K562 (cell line): ENCODE results near the gene ZFYVE1.

ENCODE experiments used
- E2F8 ChIP-seq: fragments of 450-650 bp; IDR thresholded peaks from 2 replicates; pipeline ENCODE4 v1.7.1; 2018; ENCODE audit warnings: mild to moderate bottlenecking, low read depth; ENCODE audit not compliant: partially characterized antibody
- EP300 ChIP-seq: IDR thresholded peaks from 2 replicates; pipeline ENCODE4 v1.6.1; 2012; ENCODE audit warnings: low read length, improper control_type of control experiment
- FOXO4 ChIP-seq: fragments of 450-650 bp; formaldehyde crosslinking; IDR thresholded peaks from 2 replicates; pipeline ENCODE4 v1.4.0; 2020; ENCODE audit warnings: mild to moderate bottlenecking, moderate library complexity
- HNRNPL ChIP-seq: fragments of 200-400 bp; formaldehyde crosslinking; IDR thresholded peaks from 2 replicates; pipeline ENCODE4 v1.6.1; 2017; ENCODE audit warnings: low read depth, mild to moderate bottlenecking, low read length
- KLF13 ChIP-seq: fragments of 450-650 bp; IDR thresholded peaks from 2 replicates; pipeline ENCODE4 v1.6.1; 2016; ENCODE audit warnings: missing genetic modification characterization, low read depth, mild to moderate bottlenecking, missing compliant biosample characterization, moderate library complexity, borderline replicate concordance
- LARP7 ChIP-seq: fragments of 450-650 bp; IDR thresholded peaks from 2 replicates; pipeline ENCODE4 v1.6.1; 2016
- LEF1 ChIP-seq: fragments of 450-650 bp; IDR thresholded peaks from 2 replicates; pipeline ENCODE4 v1.6.1; 2016; ENCODE audit warnings: mild to moderate bottlenecking
- NBN ChIP-seq: fragments of 450-650 bp; IDR thresholded peaks from 2 replicates; pipeline ENCODE4 v1.6.1; 2016; ENCODE audit warnings: low read depth, mild to moderate bottlenecking
- POLR2A ChIP-seq: fragments of 450-650 bp; conservative IDR thresholded peaks from 2 replicates; pipeline ENCODE4 v1.6.1; 2016
- POLR3A ChIP-seq: IDR thresholded peaks from 2 replicates; pipeline ENCODE4 v1.6.1; 2011; ENCODE audit warnings: borderline replicate concordance, mild to moderate bottlenecking, moderate library complexity; ENCODE audit not compliant: insufficient read length, insufficient read depth; ENCODE audit errors: extremely low read depth
- SMAD1 ChIP-seq: fragments of 150-350 bp; IDR thresholded peaks from 2 replicates; pipeline ENCODE4 v1.6.1; 2014; ENCODE audit warnings: low read length, low read depth; ENCODE audit not compliant: partially characterized antibody
- ZNF232 ChIP-seq: sonication (generic); formaldehyde crosslinking; IDR thresholded peaks from 2 replicates; pipeline ENCODE4 v1.8.0; 2022; ENCODE audit warnings: mild to moderate bottlenecking, missing genetic modification reagents
- ZNF780A ChIP-seq: fragments of 250-450 bp; sonication (Bioruptor Pico); IDR thresholded peaks from 2 replicates; pipeline ENCODE4 v1.5.0; 2021; ENCODE audit warnings: mild to moderate bottlenecking
- TF ChIP-seq, protein P1 (sequence below): IDR thresholded peaks from 2 replicates; pipeline ENCODE4 v1.6.1; 2012; ENCODE audit warnings: low read depth, low read length, improper control_type of control experiment, borderline replicate concordance

DNA sequence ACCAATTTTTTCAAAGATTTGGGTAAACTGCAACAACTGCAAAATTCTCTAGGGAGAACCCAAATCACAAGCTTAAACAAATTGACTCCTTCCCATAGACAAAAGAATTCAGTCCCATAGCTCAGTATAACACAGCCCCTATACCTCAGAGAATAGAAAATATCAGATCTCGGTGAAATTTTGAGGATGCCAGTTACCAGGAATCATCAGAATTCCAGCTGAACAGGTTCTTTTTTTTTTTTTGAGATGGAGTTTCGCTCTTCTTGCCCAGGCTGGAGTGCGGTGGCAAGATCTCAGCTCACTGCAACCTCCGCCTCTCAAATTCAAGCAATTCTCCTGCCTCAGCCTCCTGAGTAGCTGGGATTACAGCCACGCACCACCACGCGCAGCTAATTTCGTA lies 36.7 kb downstream of the ZFYVE1 start:
- no peak for TF ChIP-seq KLF13 (tag)
- TF ChIP-seq NBN = no peak
- TF ChIP-seq SMAD1 = no peak
- no peak for TF ChIP-seq HNRNPL
- no peak for TF ChIP-seq ZNF232
- no peak for TF ChIP-seq POLR3A
- TF ChIP-seq EP300 = no peak
- TF ChIP-seq E2F8 = no peak
- TF ChIP-seq FOXO4 (CRISPR knock-in tag) = no peak
- TF ChIP-seq POLR2A = no peak
- no peak for TF ChIP-seq ZNF780A (CRISPR knock-in tag)
- TF ChIP-seq, protein P1, sequence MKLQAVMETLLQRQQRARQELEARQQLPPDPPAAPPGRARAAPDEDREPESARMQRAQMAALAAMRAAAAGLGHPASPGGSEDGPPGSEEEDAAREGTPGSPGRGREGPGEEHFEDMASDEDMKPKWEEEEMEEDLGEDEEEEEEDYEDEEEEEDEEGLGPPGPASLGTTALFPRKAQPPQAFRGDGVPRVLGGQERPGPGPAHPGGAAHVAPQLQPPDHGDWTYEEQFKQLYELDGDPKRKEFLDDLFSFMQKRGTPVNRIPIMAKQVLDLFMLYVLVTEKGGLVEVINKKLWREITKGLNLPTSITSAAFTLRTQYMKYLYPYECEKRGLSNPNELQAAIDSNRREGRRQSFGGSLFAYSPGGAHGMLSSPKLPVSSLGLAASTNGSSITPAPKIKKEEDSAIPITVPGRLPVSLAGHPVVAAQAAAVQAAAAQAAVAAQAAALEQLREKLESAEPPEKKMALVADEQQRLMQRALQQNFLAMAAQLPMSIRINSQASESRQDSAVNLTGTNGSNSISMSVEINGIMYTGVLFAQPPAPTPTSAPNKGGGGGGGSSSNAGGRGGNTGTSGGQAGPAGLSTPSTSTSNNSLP = no peak
- TF ChIP-seq LARP7 = no peak
- TF ChIP-seq LEF1 = no peak
